Kidney (tissue), 14 donors: ENCODE data around the gene KIRREL3. TPM values are rescaled to one million over a fixed set of nuclear protein-coding genes. Genes with fewer than 3 reads are reported as not detected.

ENCODE experiments used
- DNase-seq, 5 donors: peaks; one replicate each; pipeline ENCODE4 v3.0.0-alpha.2; 2013 to 2020
- FAIRE-seq: peaks from 2 replicates; lab custom pipeline; 2012; peaks lifted over from hg19 to GRCh38; lab: Jason Lieb, UNC
- H3K27ac ChIP-seq, 2 donors: one replicate each; pipeline ENCODE4 v1.7.0; 2013; ENCODE audit warnings: low read depth in 2 of 2, low read length in 2 of 2, inconsistent platforms in 1 of 2
- H3K27me3 ChIP-seq: one replicate; pipeline ENCODE4 v1.7.1; 2013; ENCODE audit warnings: low read length, inconsistent platforms; ENCODE audit not compliant: control insufficient read depth, insufficient read depth
- H3K36me3 ChIP-seq, 3 donors: one replicate each; pipeline versions ENCODE4 v1.7.0 to v1.7.1; 2013; ENCODE audit warnings: low read length in 3 of 3, control low read depth in 1 of 3, inconsistent platforms in 1 of 3; ENCODE audit not compliant: insufficient read depth in 3 of 3, control insufficient read depth in 2 of 3
- H3K4me1 ChIP-seq, 3 donors: one replicate each; pipeline versions ENCODE4 v1.7.0 to v1.7.1; 2013; ENCODE audit warnings: low read length in 3 of 3, inconsistent platforms in 1 of 3, low read depth in 1 of 3; ENCODE audit not compliant: control insufficient read depth in 2 of 3, insufficient read depth in 2 of 3
- H3K4me3 ChIP-seq, 3 donors: one replicate each; pipeline versions ENCODE4 v1.7.0 to v1.8.1; 2013; ENCODE audit warnings: low read length in 3 of 3, control low read depth in 1 of 3, inconsistent platforms in 1 of 3
- H3K9ac ChIP-seq, 3 donors: one replicate each; pipeline versions ENCODE4 v1.7.0 to v1.7.1; 2013; ENCODE audit warnings: low read length in 3 of 3, control low read depth in 1 of 3, inconsistent platforms in 1 of 3
- H3K9me3 ChIP-seq, 3 donors: one replicate each; pipeline versions ENCODE4 v1.7.0 to v1.7.1; 2013; ENCODE audit warnings: low read length in 3 of 3, control low read depth in 1 of 3, inconsistent platforms in 1 of 3; ENCODE audit not compliant: control insufficient read depth in 2 of 3, insufficient read depth in 1 of 3
- intact Hi-C: fragments of 100-400 bp; cut with DNase I; formaldehyde crosslinking; loops from one replicate; pipeline ENCODE4 v1.11.1; 2022
- polyA plus RNA-seq: library from polyadenylated mRNA; stranded (reverse); fragments of 350-450 nt; fragmentation: Illumina TruSeq; extraction: RNeasy Lipid Tissue Mini Kit (QIAGEN cat#74804); gene quantifications from one replicate; pipeline ENCODE4 v1.2.3, GENCODE V29; 2014; ENCODE audit warnings: low read depth, low replicate concordance; ENCODE audit not compliant: insufficient read depth
- total RNA-seq: library from RNA; stranded (reverse); fragmentation: NEBNext Ultra II Directional; extraction: Animal tissue kit (Norgen Biotek cat#: 25700); gene quantifications from one replicate; pipeline ENCODE4 v1.2.1, GENCODE V29; 2021
- TF ChIP-seq, protein P1 (sequence below): IDR thresholded peaks from 3 replicates; pipeline ENCODE4 v1.5.1; 2012; ENCODE audit warnings: mild to moderate bottlenecking, moderate library complexity, borderline replicate concordance; ENCODE audit not compliant: insufficient read depth; ENCODE audit errors: extremely low read depth
- donor health status: control.
- donor health status: control.
- donor health status: control.
- donor health status: control.
- donor health status: control.
- donor health status: DM: yes; HTN: yes; CAD: no.
- donor health status: Normal renal cell carcinoma (clear cell type).

Gene KIRREL3
- total and polyA plus RNA-seq, 2 donors from 2014 or later, result 0.19 to 0.22 TPM

DNA sequence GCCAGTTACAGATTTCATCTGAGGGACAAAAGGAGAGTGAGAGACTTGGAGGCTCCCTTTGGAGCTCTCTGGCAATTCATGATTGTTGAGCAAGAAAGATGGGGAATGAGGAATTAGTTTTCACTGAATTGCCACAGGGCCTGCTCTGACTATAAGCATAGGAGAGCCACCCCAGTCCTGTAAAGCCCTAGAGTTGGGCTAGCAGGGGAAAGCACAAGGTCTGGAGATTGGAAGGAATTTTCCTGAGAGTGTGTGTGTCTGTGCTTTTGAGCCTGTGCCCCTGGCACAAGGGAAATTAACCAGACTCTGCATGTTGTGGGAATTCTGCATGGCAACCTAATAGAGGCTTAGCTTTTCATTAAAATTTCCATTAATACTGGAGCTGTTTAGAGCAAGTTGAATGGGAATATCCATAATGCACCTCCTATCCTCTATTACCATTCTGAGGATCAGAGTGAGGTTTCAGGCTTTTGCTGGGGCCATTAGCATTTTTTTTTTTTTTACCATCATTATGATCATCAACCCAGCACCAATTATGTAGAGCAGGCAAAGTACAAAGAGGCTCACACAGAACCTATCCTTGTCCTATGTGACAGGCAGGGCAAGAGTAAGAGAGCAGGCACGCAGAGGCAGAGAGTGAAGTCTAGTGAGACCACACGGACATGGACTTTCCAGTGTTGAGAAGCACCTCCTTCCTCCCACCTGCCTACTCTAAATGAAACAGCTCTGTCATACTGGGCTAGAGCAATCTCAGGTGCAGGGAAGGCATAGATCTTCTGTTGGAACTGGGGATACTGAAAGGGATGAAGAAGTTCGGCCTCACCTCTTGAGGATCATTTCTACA is 336.6 kb downstream of the KIRREL3 start:
- no peaks in the 10 kb centered on the region for H3K9me3 ChIP-seq
- H3K4me3 ChIP-seq, result no peak overlapping the region
- H3K4me1 ChIP-seq, result no peaks in the 10 kb centered on the region
- no peak for DNase-seq
- TF ChIP-seq, protein P1, sequence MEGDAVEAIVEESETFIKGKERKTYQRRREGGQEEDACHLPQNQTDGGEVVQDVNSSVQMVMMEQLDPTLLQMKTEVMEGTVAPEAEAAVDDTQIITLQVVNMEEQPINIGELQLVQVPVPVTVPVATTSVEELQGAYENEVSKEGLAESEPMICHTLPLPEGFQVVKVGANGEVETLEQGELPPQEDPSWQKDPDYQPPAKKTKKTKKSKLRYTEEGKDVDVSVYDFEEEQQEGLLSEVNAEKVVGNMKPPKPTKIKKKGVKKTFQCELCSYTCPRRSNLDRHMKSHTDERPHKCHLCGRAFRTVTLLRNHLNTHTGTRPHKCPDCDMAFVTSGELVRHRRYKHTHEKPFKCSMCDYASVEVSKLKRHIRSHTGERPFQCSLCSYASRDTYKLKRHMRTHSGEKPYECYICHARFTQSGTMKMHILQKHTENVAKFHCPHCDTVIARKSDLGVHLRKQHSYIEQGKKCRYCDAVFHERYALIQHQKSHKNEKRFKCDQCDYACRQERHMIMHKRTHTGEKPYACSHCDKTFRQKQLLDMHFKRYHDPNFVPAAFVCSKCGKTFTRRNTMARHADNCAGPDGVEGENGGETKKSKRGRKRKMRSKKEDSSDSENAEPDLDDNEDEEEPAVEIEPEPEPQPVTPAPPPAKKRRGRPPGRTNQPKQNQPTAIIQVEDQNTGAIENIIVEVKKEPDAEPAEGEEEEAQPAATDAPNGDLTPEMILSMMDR, result no peak
- no peaks in the 10 kb centered on the region for H3K36me3 ChIP-seq
- no peak overlapping the region for H3K9ac ChIP-seq
- intact Hi-C loops, result no loop called here
- no peaks in the 10 kb centered on the region for H3K27me3 ChIP-seq
- no peak for FAIRE-seq
- H3K27ac ChIP-seq, result no peak overlapping the region

- FAIRE-seq, result no peak
- no peaks in the 10 kb centered on the region for H3K9me3 ChIP-seq
Observed at GRCh38 chr11:126662035-126662790, 338.4 kb downstream of the KIRREL3 start.

GRCh38 chr11:126660761-126661425 is 339.7 kb downstream of the KIRREL3 start:
- no peak overlapping the region for H3K4me3 ChIP-seq
- H3K9ac ChIP-seq, result no peak overlapping the region
- intact Hi-C loops, result no loop called here
- TF ChIP-seq, protein P1, result no peak
- H3K27ac ChIP-seq, result no peak overlapping the region
- H3K4me1 ChIP-seq, result no peaks in the 10 kb centered on the region
- FAIRE-seq, result no peak
- no peaks in the 10 kb centered on the region for H3K27me3 ChIP-seq
- DNase-seq, result no peak
- no peaks in the 10 kb centered on the region for H3K9me3 ChIP-seq
- no peaks in the 10 kb centered on the region for H3K36me3 ChIP-seq

More at GRCh38 chr11:126662035-126662790, 338.4 kb downstream of the KIRREL3 start:
- Histone ChIP-seq H3K27me3 (no peaks in the 10 kb centered on the region), H3K4me3 (no peak overlapping the region), H3K27ac (no peak overlapping the region), H3K4me1 (no peaks in the 10 kb centered on the region), H3K36me3 (no peaks in the 10 kb centered on the region), H3K9ac (no peak overlapping the region)
- DNase-seq, result no peak
- intact Hi-C loops, result no loop called here
- TF ChIP-seq, protein P1, result no peak
